ENCODE results near the gene RXRA. TPM values are rescaled to one million over a fixed set of nuclear protein-coding genes. Genes with fewer than 3 reads are reported as not detected.
A peak's percentile ranks its signal among the peaks of the same experiment; 100 is the strongest.

Gene RXRA
- total and polyA plus RNA-seq, 2 of the 13 experiments (the other 11 are each of a cell fraction or from before 2014, with no cell fraction given), result 18.9 to 29.2 TPM

DNA sequence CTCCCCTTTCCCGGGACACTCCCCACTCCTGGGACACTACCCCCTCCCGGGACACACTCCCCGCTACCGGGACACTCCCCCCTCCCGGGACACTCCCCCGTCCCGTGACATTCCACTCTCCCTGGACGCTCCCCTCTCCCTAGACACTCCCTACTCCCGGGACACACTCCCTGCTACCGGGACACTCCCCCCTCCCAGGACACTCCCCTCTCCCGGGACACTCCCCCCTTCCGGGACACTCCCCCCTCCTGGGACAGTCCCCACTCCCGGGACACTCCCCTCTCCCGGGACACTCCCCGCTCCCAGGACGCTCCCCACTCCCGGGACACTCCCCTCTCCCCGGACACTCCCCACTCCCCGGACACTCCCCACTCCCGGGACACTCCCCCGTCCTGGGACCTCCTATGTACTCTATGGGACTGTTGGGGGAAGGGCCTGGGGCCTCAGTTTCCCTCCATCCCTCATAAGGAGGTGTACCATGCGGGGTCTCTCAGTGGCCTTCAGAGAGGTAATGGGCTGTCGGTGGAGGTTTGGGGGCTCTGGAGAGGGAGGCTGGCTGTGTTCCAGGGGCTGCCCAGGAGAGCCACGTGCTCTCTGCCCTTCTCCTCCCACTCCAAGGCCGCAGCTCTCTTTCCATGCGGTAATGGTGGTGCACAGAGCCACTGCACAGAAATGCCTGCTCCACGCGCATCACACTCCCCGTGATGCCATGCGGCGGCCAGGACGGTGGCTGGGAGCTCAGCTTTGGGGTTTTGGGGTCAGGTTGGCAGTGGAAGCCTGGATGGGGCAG lies 96.2 kb downstream of the RXRA start (continued):
- TF ChIP-seq GTF2F1 (IDR thresholded peaks at IDR 0.05; ENCODE audit: low read length) (no peak), ZNF788 (CRISPR knock-in tag; IDR thresholded peaks at IDR 0.05; ENCODE audit: borderline replicate concordance) (no peak), HOXA3 (CRISPR knock-in tag; IDR thresholded peaks at IDR 0.05) (no peak), MEF2D (CRISPR knock-in tag; IDR thresholded peaks at IDR 0.05) (no peak), TOPORS (CRISPR knock-in tag; IDR thresholded peaks at IDR 0.05) (0 out of 2 replicates have a peak, but pooled peaks have one; percentile 36), NCOA5 (CRISPR knock-in tag; IDR thresholded peaks at IDR 0.05) (no peak), SP5 (CRISPR knock-in tag; IDR thresholded peaks at IDR 0.05; ENCODE audit: borderline replicate concordance, low read depth) (0 out of 2 replicates have a peak, but pooled peaks have one; percentile 24), TEAD3 (CRISPR knock-in tag; optimal IDR thresholded peaks at IDR 0.05; ENCODE audit: borderline replicate concordance) (peak; percentile 5), ZNF382 (CRISPR knock-in tag; IDR thresholded peaks at IDR 0.05; ENCODE audit: borderline replicate concordance) (no peak), MYC (CRISPR knock-in tag; IDR thresholded peaks at IDR 0.05; ENCODE audit: borderline replicate concordance) (0 out of 2 replicates have a peak, but pooled peaks have one; percentile 23), ZNF30 (CRISPR knock-in tag; IDR thresholded peaks at IDR 0.05) (no peak), KMT2A (CRISPR knock-in tag; IDR thresholded peaks at IDR 0.05) (no peak), ZBTB38 (CRISPR knock-in tag; IDR thresholded peaks at IDR 0.05) (peak; percentile 85)
- TF ChIP-seq, protein P1, sequence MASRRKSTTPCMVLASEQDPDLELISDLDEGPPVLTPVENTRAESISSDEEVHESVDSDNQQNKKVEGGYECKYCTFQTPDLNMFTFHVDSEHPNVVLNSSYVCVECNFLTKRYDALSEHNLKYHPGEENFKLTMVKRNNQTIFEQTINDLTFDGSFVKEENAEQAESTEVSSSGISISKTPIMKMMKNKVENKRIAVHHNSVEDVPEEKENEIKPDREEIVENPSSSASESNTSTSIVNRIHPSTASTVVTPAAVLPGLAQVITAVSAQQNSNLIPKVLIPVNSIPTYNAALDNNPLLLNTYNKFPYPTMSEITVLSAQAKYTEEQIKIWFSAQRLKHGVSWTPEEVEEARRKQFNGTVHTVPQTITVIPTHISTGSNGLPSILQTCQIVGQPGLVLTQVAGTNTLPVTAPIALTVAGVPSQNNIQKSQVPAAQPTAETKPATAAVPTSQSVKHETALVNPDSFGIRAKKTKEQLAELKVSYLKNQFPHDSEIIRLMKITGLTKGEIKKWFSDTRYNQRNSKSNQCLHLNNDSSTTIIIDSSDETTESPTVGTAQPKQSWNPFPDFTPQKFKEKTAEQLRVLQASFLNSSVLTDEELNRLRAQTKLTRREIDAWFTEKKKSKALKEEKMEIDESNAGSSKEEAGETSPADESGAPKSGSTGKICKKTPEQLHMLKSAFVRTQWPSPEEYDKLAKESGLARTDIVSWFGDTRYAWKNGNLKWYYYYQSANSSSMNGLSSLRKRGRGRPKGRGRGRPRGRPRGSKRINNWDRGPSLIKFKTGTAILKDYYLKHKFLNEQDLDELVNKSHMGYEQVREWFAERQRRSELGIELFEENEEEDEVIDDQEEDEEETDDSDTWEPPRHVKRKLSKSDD (CRISPR knock-in tag; IDR thresholded peaks at IDR 0.05; ENCODE audit: low read depth), result 0 out of 2 replicates have a peak, but pooled peaks have one; percentile 47
- TF ChIP-seq, protein P2, sequence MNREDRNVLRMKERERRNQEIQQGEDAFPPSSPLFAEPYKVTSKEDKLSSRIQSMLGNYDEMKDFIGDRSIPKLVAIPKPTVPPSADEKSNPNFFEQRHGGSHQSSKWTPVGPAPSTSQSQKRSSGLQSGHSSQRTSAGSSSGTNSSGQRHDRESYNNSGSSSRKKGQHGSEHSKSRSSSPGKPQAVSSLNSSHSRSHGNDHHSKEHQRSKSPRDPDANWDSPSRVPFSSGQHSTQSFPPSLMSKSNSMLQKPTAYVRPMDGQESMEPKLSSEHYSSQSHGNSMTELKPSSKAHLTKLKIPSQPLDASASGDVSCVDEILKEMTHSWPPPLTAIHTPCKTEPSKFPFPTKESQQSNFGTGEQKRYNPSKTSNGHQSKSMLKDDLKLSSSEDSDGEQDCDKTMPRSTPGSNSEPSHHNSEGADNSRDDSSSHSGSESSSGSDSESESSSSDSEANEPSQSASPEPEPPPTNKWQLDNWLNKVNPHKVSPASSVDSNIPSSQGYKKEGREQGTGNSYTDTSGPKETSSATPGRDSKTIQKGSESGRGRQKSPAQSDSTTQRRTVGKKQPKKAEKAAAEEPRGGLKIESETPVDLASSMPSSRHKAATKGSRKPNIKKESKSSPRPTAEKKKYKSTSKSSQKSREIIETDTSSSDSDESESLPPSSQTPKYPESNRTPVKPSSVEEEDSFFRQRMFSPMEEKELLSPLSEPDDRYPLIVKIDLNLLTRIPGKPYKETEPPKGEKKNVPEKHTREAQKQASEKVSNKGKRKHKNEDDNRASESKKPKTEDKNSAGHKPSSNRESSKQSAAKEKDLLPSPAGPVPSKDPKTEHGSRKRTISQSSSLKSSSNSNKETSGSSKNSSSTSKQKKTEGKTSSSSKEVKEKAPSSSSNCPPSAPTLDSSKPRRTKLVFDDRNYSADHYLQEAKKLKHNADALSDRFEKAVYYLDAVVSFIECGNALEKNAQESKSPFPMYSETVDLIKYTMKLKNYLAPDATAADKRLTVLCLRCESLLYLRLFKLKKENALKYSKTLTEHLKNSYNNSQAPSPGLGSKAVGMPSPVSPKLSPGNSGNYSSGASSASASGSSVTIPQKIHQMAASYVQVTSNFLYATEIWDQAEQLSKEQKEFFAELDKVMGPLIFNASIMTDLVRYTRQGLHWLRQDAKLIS (CRISPR knock-in tag; IDR thresholded peaks at IDR 0.05), result no peak
- TF ChIP-seq, protein P3, sequence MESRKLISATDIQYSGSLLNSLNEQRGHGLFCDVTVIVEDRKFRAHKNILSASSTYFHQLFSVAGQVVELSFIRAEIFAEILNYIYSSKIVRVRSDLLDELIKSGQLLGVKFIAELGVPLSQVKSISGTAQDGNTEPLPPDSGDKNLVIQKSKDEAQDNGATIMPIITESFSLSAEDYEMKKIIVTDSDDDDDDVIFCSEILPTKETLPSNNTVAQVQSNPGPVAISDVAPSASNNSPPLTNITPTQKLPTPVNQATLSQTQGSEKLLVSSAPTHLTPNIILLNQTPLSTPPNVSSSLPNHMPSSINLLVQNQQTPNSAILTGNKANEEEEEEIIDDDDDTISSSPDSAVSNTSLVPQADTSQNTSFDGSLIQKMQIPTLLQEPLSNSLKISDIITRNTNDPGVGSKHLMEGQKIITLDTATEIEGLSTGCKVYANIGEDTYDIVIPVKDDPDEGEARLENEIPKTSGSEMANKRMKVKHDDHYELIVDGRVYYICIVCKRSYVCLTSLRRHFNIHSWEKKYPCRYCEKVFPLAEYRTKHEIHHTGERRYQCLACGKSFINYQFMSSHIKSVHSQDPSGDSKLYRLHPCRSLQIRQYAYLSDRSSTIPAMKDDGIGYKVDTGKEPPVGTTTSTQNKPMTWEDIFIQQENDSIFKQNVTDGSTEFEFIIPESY (CRISPR knock-in tag; IDR thresholded peaks at IDR 0.05), result peak; percentile 87
- TF ChIP-seq, protein P4, sequence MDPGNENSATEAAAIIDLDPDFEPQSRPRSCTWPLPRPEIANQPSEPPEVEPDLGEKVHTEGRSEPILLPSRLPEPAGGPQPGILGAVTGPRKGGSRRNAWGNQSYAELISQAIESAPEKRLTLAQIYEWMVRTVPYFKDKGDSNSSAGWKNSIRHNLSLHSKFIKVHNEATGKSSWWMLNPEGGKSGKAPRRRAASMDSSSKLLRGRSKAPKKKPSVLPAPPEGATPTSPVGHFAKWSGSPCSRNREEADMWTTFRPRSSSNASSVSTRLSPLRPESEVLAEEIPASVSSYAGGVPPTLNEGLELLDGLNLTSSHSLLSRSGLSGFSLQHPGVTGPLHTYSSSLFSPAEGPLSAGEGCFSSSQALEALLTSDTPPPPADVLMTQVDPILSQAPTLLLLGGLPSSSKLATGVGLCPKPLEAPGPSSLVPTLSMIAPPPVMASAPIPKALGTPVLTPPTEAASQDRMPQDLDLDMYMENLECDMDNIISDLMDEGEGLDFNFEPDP (CRISPR knock-in tag; conservative IDR thresholded peaks at IDR 0.05), result no peak
